Measurements from ENCODE around the gene HAS3. TPM values are rescaled to one million over a fixed set of nuclear protein-coding genes. Genes with fewer than 3 reads are reported as not detected.

HAS3 gene
- total and polyA plus RNA-seq, 2 donors (not counting 3 experiments of a cell fraction or from before 2014, with no cell fraction given) = 1.5 to 1.8 TPM

DNA sequence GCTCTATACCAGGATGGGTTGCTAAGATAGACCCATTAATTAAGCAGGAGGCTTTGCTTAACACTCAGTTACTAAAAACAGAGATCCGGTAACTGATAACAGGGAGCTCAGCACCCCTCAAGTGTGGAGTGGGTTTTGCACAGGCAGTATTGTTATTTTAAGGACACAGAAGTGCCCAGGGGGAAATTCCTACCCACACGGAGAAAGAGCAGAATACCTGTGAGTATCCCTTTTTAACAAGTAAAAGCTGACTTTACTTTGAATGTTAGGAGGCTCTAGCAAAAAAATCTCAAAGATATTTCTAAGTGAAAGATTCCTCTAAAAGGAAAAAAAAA, 32.8 kb upstream of the HAS3 start:
- Histone ChIP-seq H3K27me3 (ENCODE audit: control insufficient read depth in 2 of 2, insufficient read depth in 2 of 2, low read length in 2 of 2) (no peaks in the 10 kb centered on the region), H2AFZ (ENCODE audit: low read depth, low read length) (no peak overlapping the region)
- FAIRE-seq = no peak

More for the DNA sequence above, 32.8 kb upstream of the HAS3 start:
- Histone ChIP-seq H3K79me2 (ENCODE audit: control insufficient read depth, insufficient read depth, low read length) (no peaks in the 10 kb centered on the region), H3K9me1 (replicated peaks; ENCODE audit: control insufficient read depth, extremely low read depth, insufficient read depth, low read length) (no peaks in the 10 kb centered on the region), H3K4me2 (ENCODE audit: insufficient read depth, low read length) (no peak overlapping the region), H3K9me3 (replicated peaks; ENCODE audit: control insufficient read depth, insufficient read depth, low read length) (no peaks in the 10 kb centered on the region), H4K20me1 (replicated peaks; ENCODE audit: control insufficient read depth, extremely low read depth, insufficient read depth, low read length) (no peaks in the 10 kb centered on the region), H3K9ac (replicated peaks; ENCODE audit: extremely low read depth, insufficient read depth, low read length) (no peak overlapping the region), H3K36me3 (ENCODE audit: control insufficient read depth in 2 of 2, extremely low read depth in 1 of 2, insufficient read depth in 2 of 2, low read length in 2 of 2) (no peaks in the 10 kb centered on the region), H3K4me1 (ENCODE audit: control insufficient read depth, extremely low read depth, insufficient read depth, low read length) (peaks cover 3% of the 10 kb centered on the region), H3K27ac (ENCODE audit: insufficient read depth, low read depth, low read length) (no peak overlapping the region), H3K4me3 (replicated peaks in 1 of 3; ENCODE audit: insufficient read depth in 1 of 3, low read depth in 1 of 3, low read length in 3 of 3) (no peak overlapping the region)
- TF ChIP-seq, protein P1, sequence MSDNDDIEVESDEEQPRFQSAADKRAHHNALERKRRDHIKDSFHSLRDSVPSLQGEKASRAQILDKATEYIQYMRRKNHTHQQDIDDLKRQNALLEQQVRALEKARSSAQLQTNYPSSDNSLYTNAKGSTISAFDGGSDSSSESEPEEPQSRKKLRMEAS (IDR thresholded peaks at IDR 0.05; ENCODE audit: insufficient read depth, insufficient read length) = no peak
- no peak for TF ChIP-seq MYC (IDR thresholded peaks at IDR 0.05; ENCODE audit: low read depth, low read length)
- TF ChIP-seq FOS (IDR thresholded peaks at IDR 0.05; ENCODE audit: borderline replicate concordance, insufficient read depth, low read length) = no peak
- TF ChIP-seq POLR2AphosphoS5 (IDR thresholded peaks at IDR 0.05; ENCODE audit: insufficient read depth, low read depth, low read length) = no peak
- TF ChIP-seq GATA2 (IDR thresholded peaks at IDR 0.05; ENCODE audit: insufficient read depth, insufficient read length, low read depth, low read length) = no peak
- no peak for TF ChIP-seq JUN (IDR thresholded peaks at IDR 0.05; ENCODE audit: borderline replicate concordance, insufficient read depth, insufficient read length, low read depth)
- TF ChIP-seq, protein P2, sequence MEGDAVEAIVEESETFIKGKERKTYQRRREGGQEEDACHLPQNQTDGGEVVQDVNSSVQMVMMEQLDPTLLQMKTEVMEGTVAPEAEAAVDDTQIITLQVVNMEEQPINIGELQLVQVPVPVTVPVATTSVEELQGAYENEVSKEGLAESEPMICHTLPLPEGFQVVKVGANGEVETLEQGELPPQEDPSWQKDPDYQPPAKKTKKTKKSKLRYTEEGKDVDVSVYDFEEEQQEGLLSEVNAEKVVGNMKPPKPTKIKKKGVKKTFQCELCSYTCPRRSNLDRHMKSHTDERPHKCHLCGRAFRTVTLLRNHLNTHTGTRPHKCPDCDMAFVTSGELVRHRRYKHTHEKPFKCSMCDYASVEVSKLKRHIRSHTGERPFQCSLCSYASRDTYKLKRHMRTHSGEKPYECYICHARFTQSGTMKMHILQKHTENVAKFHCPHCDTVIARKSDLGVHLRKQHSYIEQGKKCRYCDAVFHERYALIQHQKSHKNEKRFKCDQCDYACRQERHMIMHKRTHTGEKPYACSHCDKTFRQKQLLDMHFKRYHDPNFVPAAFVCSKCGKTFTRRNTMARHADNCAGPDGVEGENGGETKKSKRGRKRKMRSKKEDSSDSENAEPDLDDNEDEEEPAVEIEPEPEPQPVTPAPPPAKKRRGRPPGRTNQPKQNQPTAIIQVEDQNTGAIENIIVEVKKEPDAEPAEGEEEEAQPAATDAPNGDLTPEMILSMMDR (IDR thresholded peaks at IDR 0.05; ENCODE audit: extremely low read depth in 1 of 2, insufficient read depth in 1 of 2, low read depth in 1 of 2, low read length in 2 of 2) = no peak
- no peak for TF ChIP-seq POLR2A (IDR thresholded peaks at IDR 0.05; ENCODE audit: low read depth, low read length)
- no peak for TF ChIP-seq EZH2 (IDR thresholded peaks at IDR 0.05; ENCODE audit: borderline replicate concordance, low read depth, low read length, severe bottlenecking)
- DNase-seq (ENCODE audit: low read depth, low spot score) = no peak
- no TSS peak for BruUV-seq (replicated peaks)
- CTCF ChIA-PET = interaction anchor here (0.6 to 1.9 kb wide), 4 partner anchors 20 to 225 kb away, joined by 3 to 7 read pairs (median 4); partner anchors contain the start of gene HAS3
- POLR2A ChIA-PET = interaction anchor here (0.6 to 0.7 kb wide), 3 partner anchors 89 to 225 kb away, joined by 5 read pairs; no protein-coding TSS in a partner anchor
- intact Hi-C loops (cut with micrococcal nuclease) (no loop called here), dilution Hi-C loops (cut with MboI; ENCODE audit: extremely low pct_ligation_motif_present, low sequenced_read_pairs) (no loop called here)
